Epithelial cell of proximal tubule (primary cell): ENCODE data around the gene CDK10. TPM values are rescaled to one million over a fixed set of nuclear protein-coding genes. Genes with fewer than 3 reads are reported as not detected.

ENCODE experiments used
- DNase-seq: peaks from one replicate; pipeline ENCODE4 v3.0.0-alpha.2; 2011; ENCODE audit warnings: low read depth
- H3K4me3 ChIP-seq: 2 replicates; pipeline ENCODE4 v1.5.1; 2011; ENCODE audit warnings: low read depth, mild to moderate bottlenecking, low read length
- CTCF ChIP-seq: conservative IDR thresholded peaks from 2 replicates; pipeline ENCODE4 v1.5.1; 2012; ENCODE audit warnings: low read depth, mild to moderate bottlenecking, low read length
- total RNA-seq: library from RNA; depleted of rRNA; stranded (reverse); fragments of >200 nt; gene quantifications from 2 replicates; pipeline ENCODE4 v1.2.3, GENCODE V29; 2015

Gene CDK10
- total RNA-seq, 1 donor from 2014 or later, result 35.1 TPM

- H3K4me3 ChIP-seq, result no peak overlapping the region
- no peak for TF ChIP-seq CTCF
- no peak for DNase-seq
These were observed 23.4 kb downstream of the CDK10 start for GRCh38 chr16:89709716-89710432.

- no peak for DNase-seq
- no peak for TF ChIP-seq CTCF
- H3K4me3 ChIP-seq, result no peak overlapping the region
These were observed 24.4 kb downstream of the CDK10 start for GRCh38 chr16:89710709-89711564.

- TF ChIP-seq CTCF, result no peak
- H3K4me3 ChIP-seq, result peak overlapping the region; percentile 45
- DNase-seq, result no peak
These were observed 25.2 kb downstream of the CDK10 start for GRCh38 chr16:89711601-89712273.

GRCh38 chr16:89712274-89712781, 25.8 kb downstream of the CDK10 start:
- no peak for DNase-seq
- TF ChIP-seq CTCF, result no peak
- H3K4me3 ChIP-seq, result peak overlapping the region; percentile 45

GRCh38 chr16:89716493-89716892, 30.0 kb downstream of the CDK10 start:
- DNase-seq, result no peak
- TF ChIP-seq CTCF, result no peak
- no peak overlapping the region for H3K4me3 ChIP-seq

GRCh38 chr16:89716916-89717687, 30.6 kb downstream of the CDK10 start:
- no peak overlapping the region for H3K4me3 ChIP-seq
- no peak for TF ChIP-seq CTCF

More at GRCh38 chr16:89716916-89717687, 30.6 kb downstream of the CDK10 start:
- DNase-seq, result no peak
